HAP-1 (cell line): ENCODE measurements around the gene SEC62.

Experiments
- DNase-seq, 2 experiments: peaks; one replicate each; pipeline ENCODE4 v3.0.0-alpha.2; 2016 to 2020; ENCODE audit warnings: low spot score in 2 of 2
- H3K27me3 ChIP-seq: fragments of 250-450 bp; sonication (Bioruptor Pico); 2 replicates; pipeline ENCODE4 v1.5.1; 2020; ENCODE audit warnings: low read depth, mild to moderate bottlenecking, moderate library complexity
- H3K36me3 ChIP-seq: fragments of 250-450 bp; sonication (Bioruptor Pico); replicated peaks from 2 replicates; pipeline ENCODE4 v1.5.1; 2020; ENCODE audit warnings: mild to moderate bottlenecking
- H3K4me1 ChIP-seq: fragments of 250-450 bp; sonication (Bioruptor Pico); 2 replicates; pipeline ENCODE4 v1.5.1; 2020; ENCODE audit warnings: mild to moderate bottlenecking
- H3K4me3 ChIP-seq: fragments of 250-450 bp; sonication (Bioruptor Pico); 2 replicates; pipeline ENCODE4 v1.5.1; 2020; ENCODE audit warnings: mild to moderate bottlenecking, moderate library complexity
- H3K9me3 ChIP-seq: fragments of 250-450 bp; sonication (Bioruptor Pico); 2 replicates; pipeline ENCODE4 v1.5.1; 2020; ENCODE audit warnings: mild to moderate bottlenecking, moderate library complexity
- in situ Hi-C: fragments of 300-500 bp; cut with MboI; formaldehyde crosslinking; loops from 3 replicates; pipeline ENCODE4 v1.14.3; 2020; ENCODE audit warnings: low sequenced_read_pairs, inconsistent platforms, mixed read lengths

Gene SEC62

GRCh38 chr3:169952045-169952444 is 14.6 kb upstream of the SEC62 start:
- no peaks in the 10 kb centered on the region for H3K4me1 ChIP-seq
- H3K27me3 ChIP-seq, result no peaks in the 10 kb centered on the region; the same call in 1 of the 2 replicates
- no peak for DNase-seq
- H3K36me3 ChIP-seq, result no peaks in the 10 kb centered on the region
- no peaks in the 10 kb centered on the region for H3K9me3 ChIP-seq
- in situ Hi-C loops, result no loop called here
- H3K4me3 ChIP-seq, result no peak overlapping the region

GRCh38 chr3:169953462-169954141 is 13.0 kb upstream of the SEC62 start:
- in situ Hi-C loops, result no loop called here
- H3K36me3 ChIP-seq, result no peaks in the 10 kb centered on the region
- no peak for DNase-seq
- H3K4me3 ChIP-seq, result no peak overlapping the region
- H3K9me3 ChIP-seq, result no peaks in the 10 kb centered on the region
- no peaks in the 10 kb centered on the region for H3K4me1 ChIP-seq
- no peaks in the 10 kb centered on the region; the same call in 1 of the 2 replicates for H3K27me3 ChIP-seq

DNA sequence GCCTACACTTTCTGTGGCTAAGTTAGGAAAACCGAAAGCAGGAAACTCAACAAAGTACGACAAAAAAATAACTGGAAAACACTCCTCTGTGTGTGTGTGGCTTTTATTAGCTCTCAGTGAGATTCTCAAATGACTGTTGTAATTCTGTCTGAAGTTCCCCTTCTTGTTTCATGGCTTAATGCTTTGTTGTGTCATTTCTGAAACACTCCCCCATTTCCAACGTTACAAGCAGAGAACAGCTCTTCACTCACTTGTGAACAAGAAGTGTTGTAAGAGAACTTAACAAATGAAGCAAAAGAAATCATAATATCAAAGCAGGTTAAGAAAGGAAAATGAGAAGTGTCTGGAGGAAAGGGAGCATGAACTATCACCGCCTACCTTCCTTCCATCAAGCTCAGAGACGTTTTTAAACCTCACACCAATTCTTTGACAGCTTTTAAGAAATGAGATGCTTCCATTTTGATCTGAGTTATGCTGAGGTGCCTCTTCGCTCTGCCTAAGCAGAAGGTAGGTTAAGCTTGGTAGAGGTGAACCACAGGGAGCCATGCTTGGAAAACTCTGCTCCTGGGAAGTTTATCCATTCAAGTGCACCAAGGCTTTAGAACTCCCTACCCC is 12.4 kb upstream of the SEC62 start:
- in situ Hi-C loops, result no loop called here
- no peaks in the 10 kb centered on the region for H3K4me1 ChIP-seq
- no peaks in the 10 kb centered on the region for H3K9me3 ChIP-seq
- H3K36me3 ChIP-seq, result no peaks in the 10 kb centered on the region
- H3K4me3 ChIP-seq, result no peak overlapping the region
- no peaks in the 10 kb centered on the region; the same call in 1 of the 2 replicates for H3K27me3 ChIP-seq
- no peak for DNase-seq

GRCh38 chr3:169955406-169955805 is 11.2 kb upstream of the SEC62 start:
- Histone ChIP-seq H3K9me3 (no peaks in the 10 kb centered on the region), H3K4me3 (no peak overlapping the region), H3K4me1 (no peaks in the 10 kb centered on the region), H3K27me3 (no peaks in the 10 kb centered on the region; the same call in 1 of the 2 replicates), H3K36me3 (no peaks in the 10 kb centered on the region)
- in situ Hi-C loops, result no loop called here
- DNase-seq, result no peak

DNA sequence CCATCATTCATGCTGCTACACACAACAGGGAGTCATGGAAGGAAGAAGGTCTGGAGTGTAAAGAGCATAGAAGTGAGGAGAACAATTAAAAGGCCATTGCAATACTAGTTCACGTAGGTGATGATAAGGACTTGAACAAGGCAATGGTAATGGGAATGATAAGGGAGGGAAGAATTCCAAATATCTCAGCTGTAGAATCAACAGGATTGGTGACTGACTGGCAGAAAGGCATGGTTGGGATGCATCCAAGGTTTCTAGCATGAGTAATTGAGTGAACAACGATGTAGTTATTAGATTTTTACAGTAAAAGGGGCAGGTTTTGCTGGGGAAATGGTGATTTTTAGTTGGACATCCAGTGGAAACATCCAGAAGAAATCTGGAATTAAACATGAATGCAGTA is 2.4 kb upstream of the SEC62 start:
- peaks cover 10% of the 10 kb centered on the region for H3K4me1 ChIP-seq
- in situ Hi-C loops, result no loop called here
- no peak overlapping the region for H3K4me3 ChIP-seq
- no peaks in the 10 kb centered on the region for H3K27me3 ChIP-seq
- no peaks in the 10 kb centered on the region for H3K9me3 ChIP-seq
- no peaks in the 10 kb centered on the region for H3K36me3 ChIP-seq
- no peak for DNase-seq

GRCh38 chr3:169965562-169966427 is 812 bp upstream of the SEC62 start:
- H3K4me1 ChIP-seq, result peaks cover 25% of the 10 kb centered on the region
- in situ Hi-C loops, result no loop called here
- H3K27me3 ChIP-seq, result no peaks in the 10 kb centered on the region
- DNase-seq, result no peak
- H3K36me3 ChIP-seq, result no peaks in the 10 kb centered on the region
- H3K4me3 ChIP-seq, result peak overlapping the region; percentile 74
- H3K9me3 ChIP-seq, result no peaks in the 10 kb centered on the region

- 0 out of 2 replicates have a peak, but pooled peaks cover 5% of the 10 kb centered on the region for H3K36me3 ChIP-seq
- in situ Hi-C loops, result no loop called here
These were observed 626 bp downstream of the SEC62 start for GRCh38 chr3:169966951-169967915.

GRCh38 chr3:169968224-169968885 is 1.7 kb downstream of the SEC62 start:
- H3K4me3 ChIP-seq, result peak overlapping the region; percentile 74
- peaks cover 25% of the 10 kb centered on the region for H3K4me1 ChIP-seq
- H3K9me3 ChIP-seq, result no peaks in the 10 kb centered on the region
- no peaks in the 10 kb centered on the region for H3K27me3 ChIP-seq
- 0 out of 2 replicates have a peak, but pooled peaks cover 7% of the 10 kb centered on the region for H3K36me3 ChIP-seq
- DNase-seq, result peak in 1 of 2 experiments; percentile 71
- in situ Hi-C loops, result no loop called here

More at GRCh38 chr3:169966951-169967915, 626 bp downstream of the SEC62 start:
- no peaks in the 10 kb centered on the region for H3K9me3 ChIP-seq
- peaks cover 25% of the 10 kb centered on the region for H3K4me1 ChIP-seq
- no peaks in the 10 kb centered on the region for H3K27me3 ChIP-seq
- H3K4me3 ChIP-seq, result peak overlapping the region; percentile 74
- peak in 1 of 2 experiments; percentile 20 for DNase-seq

DNA sequence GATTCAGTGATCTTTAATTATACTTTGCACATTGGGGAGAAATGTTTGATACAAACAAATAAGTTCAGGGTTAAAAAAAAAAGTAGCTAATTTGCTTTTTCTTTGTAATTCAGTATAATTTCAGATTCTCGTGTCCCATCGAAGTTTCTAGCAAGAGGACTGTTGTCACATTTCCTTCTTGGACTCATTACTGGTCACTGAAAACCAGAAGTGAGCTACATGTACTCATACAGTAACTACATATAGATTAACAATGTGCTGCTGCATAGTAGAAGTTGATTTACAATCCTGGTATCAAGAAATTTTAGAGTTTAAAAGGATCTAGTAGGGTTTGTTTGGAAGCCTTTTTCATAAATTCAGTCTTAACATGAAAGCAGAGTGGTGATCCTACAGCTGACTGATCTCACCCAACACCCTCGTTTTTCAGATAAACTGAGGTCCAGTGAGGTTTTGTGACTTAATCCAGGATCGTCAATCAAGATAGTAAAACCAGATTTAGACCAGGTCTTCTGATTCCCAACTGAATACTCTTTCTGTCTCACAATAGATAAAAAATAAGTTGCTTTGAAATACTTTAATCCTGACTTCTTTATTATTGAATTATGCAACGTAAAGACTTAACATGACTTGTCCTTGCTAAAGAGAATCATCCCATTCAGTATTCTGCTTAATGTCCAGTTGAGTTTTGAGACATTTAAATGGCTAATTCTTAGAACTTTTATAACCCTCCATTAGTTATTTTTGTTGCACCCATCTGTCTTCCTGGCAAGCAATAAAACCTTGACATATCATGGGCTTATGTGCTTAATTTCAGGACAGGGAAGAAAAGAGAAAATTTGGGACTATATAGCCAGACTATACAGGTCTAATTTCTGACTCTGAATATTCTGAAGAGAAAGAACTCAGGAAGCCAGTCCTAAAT is 2.8 kb downstream of the SEC62 start:
- peaks cover 35% of the 10 kb centered on the region for H3K4me1 ChIP-seq
- H3K9me3 ChIP-seq, result no peaks in the 10 kb centered on the region
- peaks cover 9% of the 10 kb centered on the region for H3K36me3 ChIP-seq
- peak in 1 of 2 experiments; percentile 9 for DNase-seq
- in situ Hi-C loops, result no loop called here
- no peak overlapping the region; the same call in 1 of the 2 replicates for H3K4me3 ChIP-seq
- H3K27me3 ChIP-seq, result no peaks in the 10 kb centered on the region

DNA sequence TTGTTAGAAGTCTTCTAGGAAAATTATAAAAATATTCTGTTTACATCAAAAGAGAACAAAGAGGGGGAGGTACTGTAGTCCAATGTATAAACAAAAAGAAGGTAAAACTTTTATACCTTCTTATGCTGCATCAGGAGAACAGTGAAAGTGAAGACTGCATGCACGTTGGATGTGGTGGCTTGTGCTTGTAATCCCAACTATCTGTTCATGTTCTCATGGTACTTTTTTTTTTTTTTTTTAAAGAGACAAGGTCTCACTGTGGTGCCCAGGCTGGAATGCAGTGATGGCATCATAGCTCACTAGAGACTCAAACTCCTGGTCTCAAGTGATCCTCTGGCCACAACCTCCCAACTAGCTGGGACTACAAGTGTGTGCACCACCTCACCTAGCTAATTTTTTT is 4.2 kb downstream of the SEC62 start:
- no peaks in the 10 kb centered on the region for H3K27me3 ChIP-seq
- no peak overlapping the region for H3K4me3 ChIP-seq
- peaks cover 19% of the 10 kb centered on the region for H3K36me3 ChIP-seq
- H3K4me1 ChIP-seq, result peaks cover 35% of the 10 kb centered on the region
- in situ Hi-C loops, result no loop called here
- H3K9me3 ChIP-seq, result no peaks in the 10 kb centered on the region
- DNase-seq, result no peak

DNA sequence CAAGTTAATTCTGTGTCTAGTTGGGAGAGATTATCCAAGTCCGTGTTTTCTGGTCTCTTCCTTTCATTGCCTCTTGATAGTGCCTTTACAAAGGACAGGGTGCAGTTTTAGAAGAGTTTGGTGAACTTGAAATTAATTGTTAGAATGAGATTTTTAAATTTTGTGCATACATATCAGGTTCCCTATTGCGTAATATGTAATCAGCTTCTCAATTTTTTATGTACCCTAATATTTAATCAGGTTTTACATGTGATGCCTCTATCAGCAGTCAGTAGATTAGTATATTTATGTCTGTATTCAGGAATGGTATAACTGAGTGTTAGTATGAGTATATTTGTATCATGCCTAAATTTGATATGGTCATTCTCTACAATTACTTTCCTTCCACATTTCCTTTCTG is 4.9 kb downstream of the SEC62 start:
- Histone ChIP-seq H3K36me3 (peaks cover 22% of the 10 kb centered on the region), H3K4me3 (no peak overlapping the region), H3K4me1 (peaks cover 31% of the 10 kb centered on the region), H3K9me3 (no peaks in the 10 kb centered on the region), H3K27me3 (no peaks in the 10 kb centered on the region)
- no peak for DNase-seq
- in situ Hi-C loops, result no loop called here

DNA sequence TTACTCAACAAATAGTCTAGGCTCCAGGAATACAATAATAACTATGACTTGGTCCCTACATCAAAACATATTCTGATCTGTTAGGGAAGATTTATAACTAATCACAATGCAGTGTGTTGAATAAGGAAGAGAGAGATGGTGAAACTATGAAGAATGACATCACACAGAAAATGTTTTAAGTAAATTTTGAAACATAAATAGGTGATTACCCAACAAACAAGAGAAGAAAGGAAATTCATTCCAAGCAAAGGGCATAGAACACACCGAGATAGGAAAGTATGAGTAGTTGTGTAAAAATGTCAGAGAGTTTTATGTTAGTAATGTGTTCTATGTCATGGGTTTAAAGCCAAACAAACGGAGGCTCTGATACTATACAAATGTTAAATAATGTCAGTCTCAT is 13.4 kb downstream of the SEC62 start:
- Histone ChIP-seq H3K4me1 (no peaks in the 10 kb centered on the region), H3K36me3 (peaks cover 89% of the 10 kb centered on the region)
- no peak for DNase-seq

More for the DNA sequence above, 13.4 kb downstream of the SEC62 start:
- in situ Hi-C loops, result no loop called here
- H3K9me3 ChIP-seq, result no peaks in the 10 kb centered on the region
- H3K27me3 ChIP-seq, result no peaks in the 10 kb centered on the region
- H3K4me3 ChIP-seq, result no peak overlapping the region
